Measurements from ENCODE around the gene TOM1L1. TPM values are rescaled to one million over a fixed set of nuclear protein-coding genes. Genes with fewer than 3 reads are reported as not detected.
"Not testable (repeated sequence)": the region's sequence is repeated elsewhere in the genome, so short reads cannot be mapped to it uniquely, and the experiment has no call there.

TOM1L1 gene
- polyA plus RNA-seq, 2 donors: 11.5 to 22.9 TPM

DNA sequence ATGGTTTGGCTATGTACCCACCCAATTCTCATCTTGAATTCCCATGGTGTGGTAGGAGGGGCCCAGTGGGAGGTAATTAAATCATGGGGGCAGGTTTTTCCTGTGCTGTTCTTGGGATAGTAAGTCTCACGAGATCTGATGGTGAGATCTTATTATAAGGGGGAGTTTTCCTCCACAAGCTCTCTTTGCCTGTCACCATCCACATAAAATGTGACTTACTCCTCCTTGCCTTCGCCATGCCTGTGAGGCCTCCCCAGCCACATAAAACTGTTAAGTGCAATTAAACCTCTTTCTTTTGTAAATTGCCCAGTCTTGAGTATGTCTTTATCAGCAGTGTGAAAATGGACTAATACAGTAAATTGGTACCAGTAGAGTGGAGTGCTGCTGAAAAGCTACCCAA, 24.7 kb upstream of the TOM1L1 start:
- H3K4me1 ChIP-seq (ENCODE audit: control insufficient read depth in 2 of 2, insufficient read depth in 2 of 2, low read length in 1 of 2); H3K36me3 ChIP-seq (ENCODE audit: control insufficient read depth in 2 of 2, insufficient read depth in 2 of 2, low read length in 1 of 2); H3K27me3 ChIP-seq (ENCODE audit: control insufficient read depth in 1 of 2, insufficient read depth in 2 of 2, low read length in 2 of 2); H3K27ac ChIP-seq (ENCODE audit: low read depth in 2 of 2, low read length in 1 of 2); H3K4me3 ChIP-seq (ENCODE audit: low read depth in 1 of 2, low read length in 2 of 2); H3K9me3 ChIP-seq (ENCODE audit: control insufficient read depth in 2 of 2, insufficient read depth in 1 of 2, low read depth in 1 of 2, low read length in 1 of 2): not testable (repeated sequence)
- 88 to 90% methylated on average over 2 of the region's 2 CpGs for WGBS, 2 donors

DNA sequence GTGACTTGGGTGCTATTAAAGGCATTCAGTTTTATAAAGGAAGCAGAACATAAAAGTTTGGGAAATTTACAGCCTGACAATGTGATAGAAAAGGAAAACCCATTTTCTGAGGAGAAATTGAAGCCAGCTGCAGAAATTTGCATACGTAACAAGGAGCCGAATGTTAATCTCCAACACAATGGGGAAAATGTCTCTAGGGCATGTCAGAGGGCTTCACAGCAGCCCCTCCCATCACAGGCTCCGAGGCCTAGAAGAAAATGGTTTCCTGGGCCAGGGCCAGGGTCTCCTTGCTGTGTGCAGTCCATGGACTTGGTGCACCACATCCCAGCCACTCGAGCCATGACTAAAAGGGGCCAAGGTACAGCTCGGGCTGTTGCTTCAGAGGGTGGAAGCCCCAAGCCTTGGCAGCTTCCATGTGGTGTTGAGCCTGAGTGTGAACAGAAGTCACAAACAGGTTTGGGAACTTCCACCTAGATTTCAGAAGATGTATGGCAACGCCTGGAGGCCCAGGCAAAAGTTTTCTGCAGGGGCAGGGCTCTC, 23.9 kb upstream of the TOM1L1 start:
- no peaks in the 10 kb centered on the region for H3K4me1 ChIP-seq (ENCODE audit: control insufficient read depth in 2 of 2, insufficient read depth in 2 of 2, low read length in 1 of 2)
- no peak overlapping the region for H3K4me3 ChIP-seq (ENCODE audit: low read depth in 1 of 2, low read length in 2 of 2)
- H3K36me3 ChIP-seq (ENCODE audit: control insufficient read depth in 2 of 2, insufficient read depth in 2 of 2, low read length in 1 of 2): no peaks in the 10 kb centered on the region
- no peaks in the 10 kb centered on the region for H3K9me3 ChIP-seq (ENCODE audit: control insufficient read depth in 2 of 2, insufficient read depth in 1 of 2, low read depth in 1 of 2, low read length in 1 of 2)
- no peaks in the 10 kb centered on the region for H3K27me3 ChIP-seq (ENCODE audit: control insufficient read depth in 1 of 2, insufficient read depth in 2 of 2, low read length in 2 of 2)
- 64 to 70% methylated on average over 6 of the region's 6 CpGs for WGBS, 2 donors
- H3K27ac ChIP-seq (ENCODE audit: low read depth in 2 of 2, low read length in 1 of 2): no peak overlapping the region

- Histone ChIP-seq H3K36me3 (ENCODE audit: control insufficient read depth in 2 of 2, insufficient read depth in 2 of 2, low read length in 1 of 2) (no peaks in the 10 kb centered on the region), H3K4me3 (ENCODE audit: low read depth in 1 of 2, low read length in 2 of 2) (no peak overlapping the region), H3K27ac (ENCODE audit: low read depth in 2 of 2, low read length in 1 of 2) (no peak overlapping the region), H3K4me1 (ENCODE audit: control insufficient read depth in 2 of 2, insufficient read depth in 2 of 2, low read length in 1 of 2) (no peaks in the 10 kb centered on the region), H3K27me3 (ENCODE audit: control insufficient read depth in 1 of 2, insufficient read depth in 2 of 2, low read length in 2 of 2) (no peaks in the 10 kb centered on the region), H3K9me3 (ENCODE audit: control insufficient read depth in 2 of 2, insufficient read depth in 1 of 2, low read depth in 1 of 2, low read length in 1 of 2) (no peaks in the 10 kb centered on the region)
- WGBS, 2 donors: 82 to 91% methylated on average over 10 of the region's 10 CpGs
These were observed 19.2 kb upstream of the TOM1L1 start for GRCh38 chr17:54881255-54881972.

DNA sequence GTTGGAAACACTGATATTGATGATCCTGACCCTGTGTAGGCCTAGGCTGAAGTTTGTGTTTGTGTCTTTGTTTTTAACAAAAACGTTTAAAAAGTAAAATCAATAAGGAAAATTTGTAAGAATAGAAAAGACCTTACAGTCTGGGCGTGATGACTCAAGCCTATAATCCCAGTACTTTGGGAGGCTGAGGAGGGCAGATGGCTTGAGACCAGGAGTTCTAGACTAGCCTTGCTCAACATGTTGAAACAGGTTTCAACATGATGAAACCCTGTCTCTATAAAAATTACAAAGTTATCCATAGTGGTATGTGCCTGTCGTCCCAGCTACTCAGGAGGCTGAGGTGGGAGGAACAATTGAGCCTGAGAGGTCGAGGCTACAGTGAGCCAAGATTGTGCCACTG, 18.3 kb upstream of the TOM1L1 start:
- Histone ChIP-seq H3K4me3 (ENCODE audit: low read depth in 1 of 2, low read length in 2 of 2) (no peak overlapping the region), H3K36me3 (ENCODE audit: control insufficient read depth in 2 of 2, insufficient read depth in 2 of 2, low read length in 1 of 2) (no peaks in the 10 kb centered on the region), H3K9me3 (ENCODE audit: control insufficient read depth in 2 of 2, insufficient read depth in 1 of 2, low read depth in 1 of 2, low read length in 1 of 2) (no peaks in the 10 kb centered on the region), H3K27ac (ENCODE audit: low read depth in 2 of 2, low read length in 1 of 2) (no peak overlapping the region), H3K4me1 (ENCODE audit: control insufficient read depth in 2 of 2, insufficient read depth in 2 of 2, low read length in 1 of 2) (no peaks in the 10 kb centered on the region), H3K27me3 (ENCODE audit: control insufficient read depth in 1 of 2, insufficient read depth in 2 of 2, low read length in 2 of 2) (no peaks in the 10 kb centered on the region)
- WGBS, 2 donors: 43 to 61% methylated on average over 4 of the region's 4 CpGs

DNA sequence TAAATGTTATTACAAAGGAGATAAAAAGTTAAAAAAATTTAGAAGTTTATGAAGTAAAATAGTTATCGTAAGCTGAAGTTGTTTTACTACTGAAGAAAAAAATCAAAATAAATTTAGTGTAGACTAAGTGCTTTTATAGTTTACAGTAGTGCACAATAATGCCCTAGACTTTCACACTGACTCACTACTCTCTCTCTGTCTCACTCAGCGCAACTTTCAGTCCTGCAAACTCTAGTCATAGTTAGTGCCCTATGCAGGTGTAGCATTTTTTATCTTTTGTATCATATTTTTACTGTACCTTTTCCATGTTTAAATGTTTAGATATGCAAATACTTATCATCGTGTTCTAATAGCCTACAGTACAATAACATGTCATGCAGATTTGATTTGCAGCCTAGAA, 17.7 kb upstream of the TOM1L1 start:
- Histone ChIP-seq H3K36me3 (ENCODE audit: control insufficient read depth in 2 of 2, insufficient read depth in 2 of 2, low read length in 1 of 2) (no peaks in the 10 kb centered on the region), H3K9me3 (ENCODE audit: control insufficient read depth in 2 of 2, insufficient read depth in 1 of 2, low read depth in 1 of 2, low read length in 1 of 2) (no peaks in the 10 kb centered on the region), H3K27me3 (ENCODE audit: control insufficient read depth in 1 of 2, insufficient read depth in 2 of 2, low read length in 2 of 2) (no peaks in the 10 kb centered on the region), H3K27ac (ENCODE audit: low read depth in 2 of 2, low read length in 1 of 2) (no peak overlapping the region), H3K4me1 (ENCODE audit: control insufficient read depth in 2 of 2, insufficient read depth in 2 of 2, low read length in 1 of 2) (no peaks in the 10 kb centered on the region), H3K4me3 (ENCODE audit: low read depth in 1 of 2, low read length in 2 of 2) (no peak overlapping the region)
- 78 to 81% methylated on average over 3 of the region's 3 CpGs for WGBS, 2 donors

DNA sequence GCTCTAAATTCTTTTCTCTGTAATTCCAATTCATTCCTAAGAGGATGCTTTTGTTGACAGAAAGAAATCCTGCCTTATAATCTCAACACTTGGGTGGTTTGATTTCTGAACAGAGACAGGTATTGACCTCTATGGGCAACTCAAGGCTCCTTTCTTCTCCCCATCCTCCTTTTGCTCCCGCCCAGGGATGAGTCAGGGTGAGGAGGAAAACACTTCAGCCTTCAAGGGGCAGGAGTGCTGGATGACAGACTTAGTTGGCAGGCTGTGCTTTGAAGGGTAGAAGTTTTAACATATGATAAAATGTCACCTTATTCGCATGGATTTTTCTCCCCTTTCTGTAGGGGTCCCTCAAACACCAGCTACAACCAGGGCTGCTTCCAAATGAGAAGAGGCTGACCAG, 16.7 kb upstream of the TOM1L1 start:
- Histone ChIP-seq H3K9me3 (ENCODE audit: control insufficient read depth in 2 of 2, insufficient read depth in 1 of 2, low read depth in 1 of 2, low read length in 1 of 2) (no peaks in the 10 kb centered on the region), H3K36me3 (ENCODE audit: control insufficient read depth in 2 of 2, insufficient read depth in 2 of 2, low read length in 1 of 2) (no peaks in the 10 kb centered on the region), H3K27ac (ENCODE audit: low read depth in 2 of 2, low read length in 1 of 2) (no peak overlapping the region), H3K27me3 (ENCODE audit: control insufficient read depth in 1 of 2, insufficient read depth in 2 of 2, low read length in 2 of 2) (no peaks in the 10 kb centered on the region), H3K4me3 (ENCODE audit: low read depth in 1 of 2, low read length in 2 of 2) (no peak overlapping the region), H3K4me1 (ENCODE audit: control insufficient read depth in 2 of 2, insufficient read depth in 2 of 2, low read length in 1 of 2) (no peaks in the 10 kb centered on the region)
- WGBS, 2 donors: 79 to 86% methylated on average over 2 of the region's 2 CpGs

GRCh38 chr17:54887787-54888186, 12.9 kb upstream of the TOM1L1 start:
- H3K27me3 ChIP-seq (ENCODE audit: control insufficient read depth in 1 of 2, insufficient read depth in 2 of 2, low read length in 2 of 2): no peaks in the 10 kb centered on the region
- no peaks in the 10 kb centered on the region for H3K36me3 ChIP-seq (ENCODE audit: control insufficient read depth in 2 of 2, insufficient read depth in 2 of 2, low read length in 1 of 2)
- no peak overlapping the region for H3K27ac ChIP-seq (ENCODE audit: low read depth in 2 of 2, low read length in 1 of 2)
- no peaks in the 10 kb centered on the region for H3K4me1 ChIP-seq (ENCODE audit: control insufficient read depth in 2 of 2, insufficient read depth in 2 of 2, low read length in 1 of 2)
- H3K4me3 ChIP-seq (ENCODE audit: low read depth in 1 of 2, low read length in 2 of 2): no peak overlapping the region
- WGBS, 2 donors: 66 to 67% methylated on average over 3 of the region's 3 CpGs
- no peaks in the 10 kb centered on the region for H3K9me3 ChIP-seq (ENCODE audit: control insufficient read depth in 2 of 2, insufficient read depth in 1 of 2, low read depth in 1 of 2, low read length in 1 of 2)

DNA sequence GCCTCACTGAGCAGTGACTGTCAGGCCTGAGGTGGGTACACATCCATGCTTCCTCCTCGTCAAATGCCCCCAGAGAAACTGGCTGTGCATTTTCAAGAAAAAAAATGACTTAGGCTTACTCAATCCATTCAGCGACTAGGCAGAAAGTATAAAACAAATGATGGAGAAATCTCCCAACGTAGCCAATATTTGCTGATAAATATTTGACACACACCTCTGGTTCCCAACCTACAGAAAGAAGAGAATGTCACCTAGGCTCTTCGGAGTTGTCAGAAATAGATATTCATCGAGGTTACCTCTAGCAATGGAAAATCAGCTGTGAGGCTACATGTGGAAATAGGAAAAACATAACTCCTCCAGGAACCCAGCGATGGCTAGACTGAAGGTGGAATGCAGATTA, 12.4 kb upstream of the TOM1L1 start:
- Histone ChIP-seq H3K4me1 (ENCODE audit: control insufficient read depth in 2 of 2, insufficient read depth in 2 of 2, low read length in 1 of 2) (no peaks in the 10 kb centered on the region), H3K4me3 (ENCODE audit: low read depth in 1 of 2, low read length in 2 of 2) (no peak overlapping the region), H3K9me3 (ENCODE audit: control insufficient read depth in 2 of 2, insufficient read depth in 1 of 2, low read depth in 1 of 2, low read length in 1 of 2) (no peaks in the 10 kb centered on the region), H3K27ac (ENCODE audit: low read depth in 2 of 2, low read length in 1 of 2) (no peak overlapping the region), H3K27me3 (ENCODE audit: control insufficient read depth in 1 of 2, insufficient read depth in 2 of 2, low read length in 2 of 2) (no peaks in the 10 kb centered on the region), H3K36me3 (ENCODE audit: control insufficient read depth in 2 of 2, insufficient read depth in 2 of 2, low read length in 1 of 2) (no peaks in the 10 kb centered on the region)
- WGBS, 2 donors: 79 to 85% methylated on average over 6 of the region's 6 CpGs

DNA sequence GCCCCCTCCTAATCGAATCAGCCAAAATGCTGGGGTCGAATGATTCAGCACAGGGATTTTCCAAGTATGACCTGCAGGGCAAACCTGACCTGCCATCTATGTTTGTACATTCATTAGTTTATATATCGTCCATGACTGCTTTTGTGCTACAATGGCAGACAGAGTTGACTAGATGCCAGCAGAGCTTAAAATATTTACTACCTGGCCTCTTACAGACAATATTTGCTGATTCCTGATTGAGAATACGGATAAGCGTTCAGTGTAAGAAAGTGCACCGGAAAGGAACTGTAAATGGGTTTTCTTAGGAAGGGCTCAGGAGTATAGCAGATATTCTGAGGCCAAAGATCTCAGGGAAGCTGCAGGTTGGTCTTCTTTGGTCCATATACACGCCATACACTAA, 11.7 kb upstream of the TOM1L1 start:
- Histone ChIP-seq H3K27ac (ENCODE audit: low read depth in 2 of 2, low read length in 1 of 2) (no peak overlapping the region), H3K4me3 (ENCODE audit: low read depth in 1 of 2, low read length in 2 of 2) (no peak overlapping the region), H3K36me3 (ENCODE audit: control insufficient read depth in 2 of 2, insufficient read depth in 2 of 2, low read length in 1 of 2) (no peaks in the 10 kb centered on the region), H3K4me1 (ENCODE audit: control insufficient read depth in 2 of 2, insufficient read depth in 2 of 2, low read length in 1 of 2) (no peaks in the 10 kb centered on the region), H3K9me3 (ENCODE audit: control insufficient read depth in 2 of 2, insufficient read depth in 1 of 2, low read depth in 1 of 2, low read length in 1 of 2) (no peaks in the 10 kb centered on the region), H3K27me3 (ENCODE audit: control insufficient read depth in 1 of 2, insufficient read depth in 2 of 2, low read length in 2 of 2) (no peaks in the 10 kb centered on the region)
- 64 to 66% methylated on average over 7 of the region's 7 CpGs for WGBS, 2 donors

DNA sequence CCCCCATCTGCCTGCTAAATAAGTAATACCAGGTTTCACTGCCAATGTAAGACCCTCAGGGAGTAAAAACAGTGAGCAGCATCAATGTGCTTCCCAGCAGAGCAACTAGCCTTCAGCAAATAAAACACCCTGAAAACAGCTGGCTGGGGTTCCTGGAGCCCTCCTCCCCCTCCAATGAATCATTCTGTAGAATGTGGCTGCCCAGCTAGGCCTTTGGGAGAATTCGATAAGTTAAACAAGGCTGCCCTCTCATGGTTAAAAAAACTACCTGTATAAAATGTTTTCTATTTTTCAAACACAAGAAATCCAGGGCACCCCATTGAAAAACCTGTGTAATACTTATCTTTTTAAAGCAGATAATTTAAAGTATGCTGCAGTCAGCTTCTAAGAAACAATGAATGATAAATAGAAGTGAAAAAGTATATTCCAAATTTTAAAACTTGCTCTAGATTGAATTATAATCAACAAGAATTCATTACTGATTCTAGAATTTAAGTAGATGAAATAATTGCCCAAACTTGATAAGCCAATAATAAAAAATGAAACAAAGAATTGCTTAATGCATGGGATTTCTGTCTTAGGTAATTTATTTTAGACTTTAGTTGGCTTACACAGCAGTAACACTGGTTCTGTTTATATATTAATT, 9.4 kb upstream of the TOM1L1 start:
- H3K9me3 ChIP-seq (ENCODE audit: control insufficient read depth in 2 of 2, insufficient read depth in 1 of 2, low read depth in 1 of 2, low read length in 1 of 2): no peaks in the 10 kb centered on the region
- no peaks in the 10 kb centered on the region for H3K36me3 ChIP-seq (ENCODE audit: control insufficient read depth in 2 of 2, insufficient read depth in 2 of 2, low read length in 1 of 2)
- H3K4me1 ChIP-seq (ENCODE audit: control insufficient read depth in 2 of 2, insufficient read depth in 2 of 2, low read length in 1 of 2): no peaks in the 10 kb centered on the region
- H3K4me3 ChIP-seq (ENCODE audit: low read depth in 1 of 2, low read length in 2 of 2): no peak overlapping the region
- 3% methylated on average over 1 of the region's 1 CpG for WGBS, 2 donors
- H3K27me3 ChIP-seq (ENCODE audit: control insufficient read depth in 1 of 2, insufficient read depth in 2 of 2, low read length in 2 of 2): no peaks in the 10 kb centered on the region
- H3K27ac ChIP-seq (ENCODE audit: low read depth in 2 of 2, low read length in 1 of 2): no peak overlapping the region

All from esophagus (tissue), 2 donors.